Measurements from ENCODE around the gene TMC1.

DNA sequence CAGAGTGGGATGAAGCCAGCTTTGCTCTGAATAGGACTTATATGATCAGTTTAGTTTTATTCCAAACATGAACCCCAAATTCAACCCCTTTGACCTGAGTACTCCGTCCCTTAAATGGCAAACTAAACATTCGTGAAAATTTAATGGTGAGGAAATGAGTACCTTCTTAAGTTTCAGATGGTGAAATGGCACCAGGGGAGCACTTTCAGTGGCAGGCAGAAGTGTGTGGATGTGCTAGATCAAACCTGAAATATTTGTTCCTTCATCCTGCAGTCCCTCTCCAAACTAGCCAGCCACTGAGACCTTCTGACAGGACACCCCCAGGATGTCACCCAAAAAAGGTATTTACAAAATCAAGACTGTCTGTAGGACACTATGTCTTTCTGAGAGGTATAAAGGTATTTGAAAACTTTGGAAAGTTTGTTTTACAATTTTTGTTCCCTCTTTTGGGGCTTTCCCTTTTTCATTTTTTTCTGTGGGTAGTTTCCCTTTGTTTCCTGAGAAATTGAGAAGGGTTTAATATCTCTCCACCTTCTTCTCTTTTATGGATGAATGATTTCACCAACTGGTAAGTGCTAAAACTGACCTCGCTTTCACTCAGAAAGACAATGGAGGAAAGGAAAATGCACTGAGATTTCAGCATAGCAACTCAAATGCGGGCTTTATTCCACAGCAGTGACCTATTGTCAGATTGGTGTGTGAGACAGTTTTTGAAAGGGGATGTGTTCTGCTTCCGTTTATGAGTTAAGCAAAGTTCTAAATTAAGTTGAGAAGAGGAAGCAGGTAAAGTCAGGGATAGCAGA, 127.1 kb downstream of the TMC1 start:
- TF ChIP-seq TAF1 (IDR thresholded peaks at IDR 0.05; ENCODE audit: borderline replicate concordance, low read depth, low read length), result no peak
- no peak for TF ChIP-seq POLR2AphosphoS5 (IDR thresholded peaks at IDR 0.05; ENCODE audit: low read depth, low read length)

Measured in GM12892 (cell line).